Measurements from ENCODE around the gene CNIH3.

- TF ChIP-seq, protein P1, sequence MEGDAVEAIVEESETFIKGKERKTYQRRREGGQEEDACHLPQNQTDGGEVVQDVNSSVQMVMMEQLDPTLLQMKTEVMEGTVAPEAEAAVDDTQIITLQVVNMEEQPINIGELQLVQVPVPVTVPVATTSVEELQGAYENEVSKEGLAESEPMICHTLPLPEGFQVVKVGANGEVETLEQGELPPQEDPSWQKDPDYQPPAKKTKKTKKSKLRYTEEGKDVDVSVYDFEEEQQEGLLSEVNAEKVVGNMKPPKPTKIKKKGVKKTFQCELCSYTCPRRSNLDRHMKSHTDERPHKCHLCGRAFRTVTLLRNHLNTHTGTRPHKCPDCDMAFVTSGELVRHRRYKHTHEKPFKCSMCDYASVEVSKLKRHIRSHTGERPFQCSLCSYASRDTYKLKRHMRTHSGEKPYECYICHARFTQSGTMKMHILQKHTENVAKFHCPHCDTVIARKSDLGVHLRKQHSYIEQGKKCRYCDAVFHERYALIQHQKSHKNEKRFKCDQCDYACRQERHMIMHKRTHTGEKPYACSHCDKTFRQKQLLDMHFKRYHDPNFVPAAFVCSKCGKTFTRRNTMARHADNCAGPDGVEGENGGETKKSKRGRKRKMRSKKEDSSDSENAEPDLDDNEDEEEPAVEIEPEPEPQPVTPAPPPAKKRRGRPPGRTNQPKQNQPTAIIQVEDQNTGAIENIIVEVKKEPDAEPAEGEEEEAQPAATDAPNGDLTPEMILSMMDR (IDR thresholded peaks at IDR 0.05), result no peak
- no peak for TF ChIP-seq POLR2A (IDR thresholded peaks at IDR 0.05)
Observed at GRCh38 chr1:224727351-224728289, 111.5 kb downstream of the CNIH3 start.
